ENCODE data around the gene MIAT.

The MIAT gene

GRCh38 chr22:26725012-26725676, 67.8 kb downstream of the MIAT start:
- Histone ChIP-seq H3K9ac (no peak overlapping the region), H3K4me1 (no peaks in the 10 kb centered on the region), H3K27ac (no peak overlapping the region), H3K36me3 (peaks cover 40 to 89% (median 75%) of the 10 kb centered on the region in 11 experiments; a peak in 21 of 22 replicates), H4K20me1 (0 out of 22 replicates have a peak, but pooled peaks cover 0 to 4% (median 0%) of the 10 kb centered on the region in 11 experiments), H3K4me3 (no peak overlapping the region), H3K4me2 (no peak overlapping the region), H3K27me3 (no peaks in the 10 kb centered on the region), H3K9me3 (replicated peaks in 1 of 11) (no peaks in the 10 kb centered on the region; a peak in 1 of 22 replicates)
- TF ChIP-seq Cebpa-rat (IDR thresholded peaks at IDR 0.05), result no peak

Data from BLaER1 treated with 17β-estradiol and CSF1 and Interleukin-3, amounts not matched to agents 10 nM and 100 nM (cell line).